HFF-Myc (cell line): ENCODE results near the gene LDAH.
"Not testable (repeated sequence)": the region's sequence is repeated elsewhere in the genome, so short reads cannot be mapped to it uniquely, and the experiment has no call there.

Experiments
- DNase-seq: peaks from one replicate; pipeline ENCODE4 v3.0.0-alpha.2; 2011; ENCODE audit warnings: low read depth; ENCODE audit errors: extremely low read depth
- H3K4me3 ChIP-seq: replicated peaks from 2 replicates; pipeline ENCODE4 v1.5.1; 2011; ENCODE audit warnings: low read depth, mild to moderate bottlenecking, control low read depth, low read length
- TF ChIP-seq, protein P1 (sequence below): IDR thresholded peaks from 2 replicates; pipeline ENCODE4 v1.5.1; 2012; ENCODE audit warnings: mild to moderate bottlenecking, low read depth, low read length, control low read depth; ENCODE audit errors: missing control alignments

LDAH gene

DNA sequence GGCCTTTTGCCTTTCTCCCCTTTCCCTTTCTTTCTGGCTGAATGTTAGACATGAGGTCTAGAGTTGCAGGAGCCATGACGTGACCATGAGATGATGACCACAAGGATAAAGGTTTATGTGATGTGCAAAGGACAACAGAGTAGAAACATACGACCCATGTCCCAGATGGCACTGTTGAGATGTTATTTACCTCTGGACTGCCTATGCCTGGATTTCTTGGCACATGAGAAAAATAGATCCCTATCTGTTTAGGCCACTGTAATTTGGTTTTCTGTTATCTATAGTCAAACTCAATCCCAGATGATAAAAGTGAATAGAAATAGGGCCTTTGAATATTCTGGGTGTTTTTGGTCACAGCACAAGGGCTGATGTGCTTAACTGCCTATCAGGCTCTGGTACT lies 97.1 kb downstream of the LDAH start:
- TF ChIP-seq, protein P1, sequence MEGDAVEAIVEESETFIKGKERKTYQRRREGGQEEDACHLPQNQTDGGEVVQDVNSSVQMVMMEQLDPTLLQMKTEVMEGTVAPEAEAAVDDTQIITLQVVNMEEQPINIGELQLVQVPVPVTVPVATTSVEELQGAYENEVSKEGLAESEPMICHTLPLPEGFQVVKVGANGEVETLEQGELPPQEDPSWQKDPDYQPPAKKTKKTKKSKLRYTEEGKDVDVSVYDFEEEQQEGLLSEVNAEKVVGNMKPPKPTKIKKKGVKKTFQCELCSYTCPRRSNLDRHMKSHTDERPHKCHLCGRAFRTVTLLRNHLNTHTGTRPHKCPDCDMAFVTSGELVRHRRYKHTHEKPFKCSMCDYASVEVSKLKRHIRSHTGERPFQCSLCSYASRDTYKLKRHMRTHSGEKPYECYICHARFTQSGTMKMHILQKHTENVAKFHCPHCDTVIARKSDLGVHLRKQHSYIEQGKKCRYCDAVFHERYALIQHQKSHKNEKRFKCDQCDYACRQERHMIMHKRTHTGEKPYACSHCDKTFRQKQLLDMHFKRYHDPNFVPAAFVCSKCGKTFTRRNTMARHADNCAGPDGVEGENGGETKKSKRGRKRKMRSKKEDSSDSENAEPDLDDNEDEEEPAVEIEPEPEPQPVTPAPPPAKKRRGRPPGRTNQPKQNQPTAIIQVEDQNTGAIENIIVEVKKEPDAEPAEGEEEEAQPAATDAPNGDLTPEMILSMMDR = no peak
- DNase-seq = no peak
- H3K4me3 ChIP-seq = no peak overlapping the region

GRCh38 chr2:20724500-20725053 lies 98.3 kb downstream of the LDAH start:
- DNase-seq = no peak
- TF ChIP-seq, protein P1 = no peak
- no peak overlapping the region for H3K4me3 ChIP-seq

DNA sequence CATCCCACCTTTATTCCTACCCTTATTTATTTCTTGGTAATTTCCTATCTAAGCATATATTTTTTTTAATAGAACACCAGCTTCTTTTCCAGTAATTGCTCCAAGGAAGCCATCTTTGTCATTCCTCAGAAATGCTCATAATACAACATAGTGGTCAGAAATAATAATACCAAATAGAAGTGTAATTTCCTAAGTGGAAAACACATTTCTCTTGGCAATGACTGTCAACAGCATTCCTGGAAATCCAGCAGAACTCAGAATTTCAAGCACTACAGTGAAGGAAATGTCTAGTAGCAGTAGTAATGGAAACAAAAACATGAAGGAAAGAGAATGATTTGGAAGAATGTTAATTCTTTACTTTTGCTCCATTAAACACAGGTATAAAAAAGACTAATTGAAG lies 99.4 kb downstream of the LDAH start:
- TF ChIP-seq, protein P1 = no peak

DNA sequence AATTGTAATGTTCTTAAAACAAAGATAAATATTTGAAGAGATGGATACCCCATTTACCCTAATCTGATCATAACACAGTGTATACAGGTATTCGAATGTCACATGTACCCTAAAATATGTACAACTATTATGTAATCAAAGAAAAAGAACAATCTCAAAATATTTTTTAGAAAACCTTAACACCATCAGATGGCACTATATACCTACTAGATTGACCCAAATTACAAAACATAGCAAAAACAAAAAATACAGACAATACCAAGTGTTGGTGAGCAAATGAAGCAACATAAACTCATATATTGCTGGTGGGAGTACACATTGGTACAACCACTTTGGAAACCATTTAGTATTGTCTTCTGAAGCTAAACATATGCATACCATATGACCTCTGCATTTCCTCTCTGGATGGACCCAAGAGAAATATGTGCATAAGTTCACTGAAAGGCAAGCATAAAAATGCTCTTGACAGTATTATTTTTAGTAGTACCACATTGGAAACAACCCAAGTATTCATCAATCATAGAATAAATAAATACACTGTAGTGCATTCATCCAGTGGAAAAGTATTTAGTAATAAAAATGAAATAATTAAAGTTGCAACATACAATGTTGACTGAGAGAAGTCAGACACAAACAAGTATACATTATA lies 100.2 kb downstream of the LDAH start:
- no peak overlapping the region for H3K4me3 ChIP-seq
- TF ChIP-seq, protein P1 = no peak
- DNase-seq = no peak

More for the DNA sequence above, 99.4 kb downstream of the LDAH start:
- H3K4me3 ChIP-seq = no peak overlapping the region
- no peak for DNase-seq

DNA sequence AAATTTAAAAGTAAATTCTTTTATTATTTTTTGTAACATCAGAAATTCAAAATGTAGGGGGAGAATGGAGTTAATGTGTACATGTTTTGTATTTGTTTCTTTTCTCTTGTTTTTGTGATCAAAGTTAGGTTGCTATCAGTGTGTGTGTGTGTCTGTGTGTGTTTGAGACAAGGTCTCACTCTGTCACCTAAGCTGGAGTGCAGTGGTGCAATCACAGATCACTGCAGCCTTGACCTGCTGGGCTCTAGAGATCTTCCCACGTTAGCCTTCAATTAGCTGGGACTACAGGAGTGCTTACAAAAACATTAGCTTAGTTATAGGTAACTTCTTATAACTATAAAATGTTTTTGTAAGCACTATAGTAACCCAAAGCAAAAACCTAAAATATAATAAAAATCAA lies 105.3 kb downstream of the LDAH start:
- no peak overlapping the region for H3K4me3 ChIP-seq
- no peak for DNase-seq
- TF ChIP-seq, protein P1 = no peak

DNA sequence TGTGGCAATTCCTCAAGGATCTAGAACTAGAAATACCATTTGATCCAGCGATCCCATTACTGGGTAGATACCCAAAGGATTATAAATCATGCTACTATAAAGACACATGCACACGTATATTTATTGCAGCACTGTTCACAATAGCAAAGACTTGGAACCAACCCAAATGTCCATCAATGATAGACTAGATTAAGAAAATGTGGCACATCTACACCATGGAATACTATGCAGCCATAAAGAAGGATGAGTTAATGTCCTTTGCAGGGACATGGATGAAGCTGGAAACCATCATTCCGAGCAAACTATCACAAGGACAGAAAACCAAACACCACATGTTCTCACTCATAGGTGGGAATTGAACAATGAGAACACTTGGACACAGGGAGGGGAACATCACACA lies 106.7 kb downstream of the LDAH start:
- H3K4me3 ChIP-seq, DNase-seq: not testable (repeated sequence)

- not testable (repeated sequence) for DNase-seq, H3K4me3 ChIP-seq
These were observed 108.5 kb downstream of the LDAH start for GRCh38 chr2:20714412-20714811.

GRCh38 chr2:20713585-20713984 lies 109.3 kb downstream of the LDAH start:
- H3K4me3 ChIP-seq, DNase-seq: not testable (repeated sequence)

GRCh38 chr2:20711641-20712040 lies 111.3 kb downstream of the LDAH start:
- not testable (repeated sequence) for DNase-seq, H3K4me3 ChIP-seq
